ENCODE measurements around the gene ZNF605. TPM values are rescaled to one million over a fixed set of nuclear protein-coding genes. Genes with fewer than 3 reads are reported as not detected.
"Not testable (repeated sequence)": the region's sequence is repeated elsewhere in the genome, so short reads cannot be mapped to it uniquely, and the experiment has no call there.

Gene ZNF605
- total and polyA plus RNA-seq, 9 of the 15 experiments (the other 6 are each of a cell fraction or from before 2014, with no cell fraction given) = 0.45 to 1.1 (median 0.68) TPM

DNA sequence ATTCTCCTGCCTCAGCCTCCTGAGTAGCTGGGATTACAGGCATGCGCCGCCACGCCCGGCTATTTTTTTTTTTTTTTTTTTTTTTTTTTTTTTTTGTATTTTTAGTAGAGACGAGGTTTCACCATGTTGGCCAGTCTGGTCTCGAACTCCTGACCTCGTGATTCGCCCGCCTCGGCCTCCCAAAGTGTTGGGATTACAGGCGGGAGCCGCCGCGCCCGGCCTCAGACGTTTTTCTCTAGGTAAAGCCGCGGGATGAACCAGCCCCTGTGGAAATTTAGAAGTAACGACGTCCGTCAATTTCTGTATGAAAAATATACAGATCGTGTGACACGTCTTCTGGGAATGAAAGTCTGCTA, 48.3 kb downstream of the ZNF605 start:
- H3K9ac ChIP-seq (ENCODE audit: insufficient read depth in 1 of 2, low read depth in 2 of 2, low read length in 2 of 2); H3K9me3 ChIP-seq (replicated peaks; ENCODE audit: control insufficient read depth, insufficient read depth, low read depth, low read length); H3K27me3 ChIP-seq (ENCODE audit: control insufficient read depth in 2 of 2, insufficient read depth in 2 of 2, low read length in 2 of 2); H3K9me1 ChIP-seq (ENCODE audit: control insufficient read depth, insufficient read depth, low read length); H2AFZ ChIP-seq (ENCODE audit: low read depth, low read length); H4K20me1 ChIP-seq (replicated peaks; ENCODE audit: control insufficient read depth, insufficient read depth, low read length); CTCF ChIA-PET (ENCODE audit: low intra/inter-chr PET ratio); H3K4me2 ChIP-seq (ENCODE audit: insufficient read depth, low read length); ATAC-seq; H3K27ac ChIP-seq (ENCODE audit: extremely low read depth, low read depth, low read length); DNase-seq (ENCODE audit: extremely low read depth in 1 of 4, low spot score in 3 of 4); BruUV-seq (replicated peaks); intact Hi-C loops (cut with micrococcal nuclease); FAIRE-seq; H3K36me3 ChIP-seq (ENCODE audit: control insufficient read depth, insufficient read depth, low read length); in situ Hi-C loops (cut with MboI); H3K79me2 ChIP-seq (ENCODE audit: control insufficient read depth, insufficient read depth, low read length); H3K4me3 ChIP-seq; POLR2A ChIA-PET: not testable (repeated sequence)
- WGBS (ENCODE audit: insufficient coverage, low coverage, missing lambda C conversion rate) = 30% methylated on average over 18 of the region's 23 CpGs
- H3K4me1 ChIP-seq (replicated peaks in 1 of 2; ENCODE audit: control insufficient read depth in 2 of 2, insufficient read depth in 2 of 2, low read length in 2 of 2) = peaks cover 0 to 16% of the 10 kb centered on the region in 2 experiments; a peak in 2 of 5 replicates

GRCh38 chr12:132907216-132907615, 48.9 kb downstream of the ZNF605 start:
- ChIA-PET POLR2A (no interaction called here), CTCF (ENCODE audit: low intra/inter-chr PET ratio) (no interaction called here)
- Histone ChIP-seq H3K4me3 (no peak overlapping the region), H3K9me1 (ENCODE audit: control insufficient read depth, insufficient read depth, low read length) (no peaks in the 10 kb centered on the region), H3K36me3 (ENCODE audit: control insufficient read depth, insufficient read depth, low read length) (no peaks in the 10 kb centered on the region), H3K9ac (ENCODE audit: insufficient read depth in 1 of 2, low read depth in 2 of 2, low read length in 2 of 2) (no peak overlapping the region), H3K4me2 (ENCODE audit: insufficient read depth, low read length) (no peak overlapping the region), H2AFZ (ENCODE audit: low read depth, low read length) (no peak overlapping the region), H4K20me1 (replicated peaks; ENCODE audit: control insufficient read depth, insufficient read depth, low read length) (no peaks in the 10 kb centered on the region), H3K27me3 (ENCODE audit: control insufficient read depth in 2 of 2, insufficient read depth in 2 of 2, low read length in 2 of 2) (no peaks in the 10 kb centered on the region), H3K79me2 (ENCODE audit: control insufficient read depth, insufficient read depth, low read length) (no peaks in the 10 kb centered on the region), H3K9me3 (replicated peaks; ENCODE audit: control insufficient read depth, insufficient read depth, low read depth, low read length) (peaks cover 4% of the 10 kb centered on the region; the same call in 1 of the 2 replicates), H3K4me1 (replicated peaks in 1 of 2; ENCODE audit: control insufficient read depth in 2 of 2, insufficient read depth in 2 of 2, low read length in 2 of 2) (peaks cover 0 to 16% of the 10 kb centered on the region in 2 experiments; a peak in 2 of 5 replicates), H3K27ac (ENCODE audit: extremely low read depth, low read depth, low read length) (no peak overlapping the region)
- no TSS peak for BruUV-seq (replicated peaks)
- FAIRE-seq (no peak), ATAC-seq (no peak), DNase-seq (ENCODE audit: extremely low read depth in 1 of 4, low spot score in 3 of 4) (no peak)
- TF ChIP-seq BCL6 (CRISPR knock-in tag; IDR thresholded peaks at IDR 0.05) (no peak), WHSC1 (IDR thresholded peaks at IDR 0.05; ENCODE audit: low read length) (no peak), ATF1 (CRISPR knock-in tag; IDR thresholded peaks at IDR 0.05) (no peak), ATF1 (tag; IDR thresholded peaks at IDR 0.05) (no peak), POLR3A (IDR thresholded peaks at IDR 0.05; ENCODE audit: borderline replicate concordance, extremely low read depth, insufficient read depth, insufficient read length) (no peak), BRD9 (IDR thresholded peaks at IDR 0.05; ENCODE audit: low read depth, partially characterized antibody) (no peak), ELF2 (CRISPR knock-in tag; IDR thresholded peaks at IDR 0.05) (no peak), NFRKB (IDR thresholded peaks at IDR 0.05; ENCODE audit: low read depth) (no peak), NR2C1 (IDR thresholded peaks at IDR 0.05) (no peak), NR2C1 (tag; IDR thresholded peaks at IDR 0.05) (no peak), FOXM1 (IDR thresholded peaks at IDR 0.05; ENCODE audit: low read depth) (no peak), FOXM1 (CRISPR knock-in tag; IDR thresholded peaks at IDR 0.05; ENCODE audit: low read depth) (no peak), ZNF282 (CRISPR knock-in tag; IDR thresholded peaks at IDR 0.05) (no peak)
- TF ChIP-seq, protein P1, sequence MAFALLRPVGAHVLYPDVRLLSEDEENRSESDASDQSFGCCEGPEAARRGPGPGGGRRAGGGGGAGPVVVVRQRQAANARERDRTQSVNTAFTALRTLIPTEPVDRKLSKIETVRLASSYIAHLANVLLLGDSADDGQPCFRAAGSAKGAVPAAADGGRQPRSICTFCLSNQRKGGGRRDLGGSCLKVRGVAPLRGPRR (CRISPR knock-in tag; IDR thresholded peaks at IDR 0.05) = no peak
- TF ChIP-seq, protein P2, sequence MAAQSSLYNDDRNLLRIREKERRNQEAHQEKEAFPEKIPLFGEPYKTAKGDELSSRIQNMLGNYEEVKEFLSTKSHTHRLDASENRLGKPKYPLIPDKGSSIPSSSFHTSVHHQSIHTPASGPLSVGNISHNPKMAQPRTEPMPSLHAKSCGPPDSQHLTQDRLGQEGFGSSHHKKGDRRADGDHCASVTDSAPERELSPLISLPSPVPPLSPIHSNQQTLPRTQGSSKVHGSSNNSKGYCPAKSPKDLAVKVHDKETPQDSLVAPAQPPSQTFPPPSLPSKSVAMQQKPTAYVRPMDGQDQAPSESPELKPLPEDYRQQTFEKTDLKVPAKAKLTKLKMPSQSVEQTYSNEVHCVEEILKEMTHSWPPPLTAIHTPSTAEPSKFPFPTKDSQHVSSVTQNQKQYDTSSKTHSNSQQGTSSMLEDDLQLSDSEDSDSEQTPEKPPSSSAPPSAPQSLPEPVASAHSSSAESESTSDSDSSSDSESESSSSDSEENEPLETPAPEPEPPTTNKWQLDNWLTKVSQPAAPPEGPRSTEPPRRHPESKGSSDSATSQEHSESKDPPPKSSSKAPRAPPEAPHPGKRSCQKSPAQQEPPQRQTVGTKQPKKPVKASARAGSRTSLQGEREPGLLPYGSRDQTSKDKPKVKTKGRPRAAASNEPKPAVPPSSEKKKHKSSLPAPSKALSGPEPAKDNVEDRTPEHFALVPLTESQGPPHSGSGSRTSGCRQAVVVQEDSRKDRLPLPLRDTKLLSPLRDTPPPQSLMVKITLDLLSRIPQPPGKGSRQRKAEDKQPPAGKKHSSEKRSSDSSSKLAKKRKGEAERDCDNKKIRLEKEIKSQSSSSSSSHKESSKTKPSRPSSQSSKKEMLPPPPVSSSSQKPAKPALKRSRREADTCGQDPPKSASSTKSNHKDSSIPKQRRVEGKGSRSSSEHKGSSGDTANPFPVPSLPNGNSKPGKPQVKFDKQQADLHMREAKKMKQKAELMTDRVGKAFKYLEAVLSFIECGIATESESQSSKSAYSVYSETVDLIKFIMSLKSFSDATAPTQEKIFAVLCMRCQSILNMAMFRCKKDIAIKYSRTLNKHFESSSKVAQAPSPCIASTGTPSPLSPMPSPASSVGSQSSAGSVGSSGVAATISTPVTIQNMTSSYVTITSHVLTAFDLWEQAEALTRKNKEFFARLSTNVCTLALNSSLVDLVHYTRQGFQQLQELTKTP (IDR thresholded peaks at IDR 0.05; ENCODE audit: low read depth in 1 of 2, partially characterized antibody in 2 of 2) = no peak
- 18% methylated on average over 16 of the region's 16 CpGs for WGBS (ENCODE audit: insufficient coverage, low coverage, missing lambda C conversion rate)
- in situ Hi-C loops (cut with MboI) (no loop called here), intact Hi-C loops (cut with micrococcal nuclease) (no loop called here)
